ACC112 (cell line): Measurements from ENCODE around the gene ROR2.
A peak's percentile ranks its signal among the peaks of the same experiment; 100 is the strongest.

Experiments
- H2AFZ ChIP-seq: fragments of 200-600 bp; sonication (generic); one replicate; pipeline ENCODE4 v1.6.0; 2017; ENCODE audit warnings: antibody characterized with exemption, low read length; ENCODE audit not compliant: unreplicated experiment
- H3K27ac ChIP-seq: fragments of 200-600 bp; sonication (generic); 2 replicates; pipeline ENCODE4 v1.5.1; 2014; ENCODE audit warnings: low read depth, mild to moderate bottlenecking, antibody characterized with exemption, low read length, moderate library complexity
- H3K27me3 ChIP-seq: fragments of 200-600 bp; sonication (generic); 2 replicates; pipeline ENCODE4 v1.6.1; 2014; ENCODE audit warnings: mild to moderate bottlenecking, antibody characterized with exemption, low read length, moderate library complexity, mixed read lengths; ENCODE audit not compliant: insufficient read depth
- H3K36me3 ChIP-seq: fragments of 200-600 bp; sonication (generic); 2 replicates; pipeline ENCODE4 v1.6.1; 2016; ENCODE audit warnings: mild to moderate bottlenecking, antibody characterized with exemption, low read length, moderate library complexity, mixed read lengths; ENCODE audit not compliant: insufficient read depth
- H3K4me1 ChIP-seq: fragments of 200-600 bp; sonication (generic); one replicate; pipeline ENCODE4 v1.6.1; 2016; ENCODE audit warnings: low read length, mixed read lengths; ENCODE audit not compliant: insufficient read depth, unreplicated experiment, control insufficient read depth
- H3K4me3 ChIP-seq: fragments of 200-600 bp; sonication (generic); 2 replicates; pipeline ENCODE4 v1.5.1; 2014; ENCODE audit warnings: mild to moderate bottlenecking, low read depth, low read length
- H3K79me2 ChIP-seq: fragments of 200-600 bp; sonication (generic); one replicate; pipeline ENCODE4 v1.6.0; 2016; ENCODE audit warnings: low read length; ENCODE audit not compliant: control insufficient read depth, unreplicated experiment, insufficient read depth

Gene ROR2

DNA sequence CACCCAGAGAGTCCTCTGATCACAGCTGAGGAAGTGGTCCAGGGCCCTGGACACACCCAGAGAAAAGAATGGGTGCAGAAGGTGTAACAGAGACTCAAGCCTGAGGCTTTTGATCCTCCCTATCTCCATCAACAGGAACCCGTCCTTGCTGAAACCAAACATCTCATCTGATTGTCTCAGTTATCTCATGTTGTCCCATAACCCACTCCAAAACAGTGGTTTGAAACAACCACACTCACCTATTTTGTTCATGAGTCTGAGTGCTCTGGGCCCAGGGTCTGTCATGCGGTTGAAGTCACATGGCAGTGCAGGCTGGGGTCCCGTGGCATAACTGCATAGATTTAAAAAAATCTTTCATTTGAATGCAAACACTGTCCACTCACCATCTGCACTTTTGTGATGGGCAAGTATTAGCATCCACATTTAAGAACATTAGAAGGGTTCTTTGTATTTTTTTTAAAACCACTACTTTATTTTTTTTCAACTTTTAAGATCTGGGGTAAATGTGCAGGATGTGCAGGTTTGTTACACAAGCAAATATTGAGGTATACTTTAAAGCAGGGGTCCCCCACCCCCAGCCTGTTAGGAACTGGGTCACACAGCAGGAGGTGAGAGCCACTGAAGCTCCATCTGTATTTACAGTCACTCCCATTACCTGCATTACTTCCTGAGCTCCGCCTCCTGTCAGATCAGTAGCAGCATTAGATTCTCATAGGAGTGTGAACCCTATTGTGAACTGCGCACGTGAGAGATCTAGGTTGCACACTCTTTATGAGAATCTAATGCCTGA is 255.8 kb downstream of the ROR2 start:
- no peaks in the 10 kb centered on the region for H3K79me2 ChIP-seq
- no peak overlapping the region for H2AFZ ChIP-seq
- no peaks in the 10 kb centered on the region for H3K36me3 ChIP-seq
- H3K27me3 ChIP-seq, result no peaks in the 10 kb centered on the region
- no peak overlapping the region for H3K4me3 ChIP-seq
- H3K27ac ChIP-seq, result no peak overlapping the region
- peaks cover 5% of the 10 kb centered on the region for H3K4me1 ChIP-seq

DNA sequence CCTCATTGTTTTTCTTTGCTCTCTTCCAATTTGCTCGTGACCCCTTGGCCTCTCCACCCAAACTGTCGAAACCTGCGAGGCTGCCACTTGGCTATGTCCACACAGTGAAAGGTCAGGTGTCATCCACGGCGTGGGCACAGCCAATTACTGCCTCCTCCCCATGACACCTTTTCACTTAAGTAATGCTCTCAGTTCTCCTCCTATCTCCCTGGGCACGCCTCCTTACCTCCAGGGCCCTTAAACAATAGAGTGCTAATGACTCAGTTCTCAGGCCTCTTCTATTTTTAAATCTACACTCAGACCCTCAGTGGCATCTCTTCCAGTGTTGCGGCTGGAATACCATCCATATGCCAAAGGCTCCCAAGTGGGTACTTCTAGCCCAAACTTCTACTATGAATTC is 256.8 kb downstream of the ROR2 start:
- Histone ChIP-seq H3K36me3 (no peaks in the 10 kb centered on the region), H3K27ac (no peak overlapping the region), H3K79me2 (no peaks in the 10 kb centered on the region), H3K27me3 (no peaks in the 10 kb centered on the region), H3K4me1 (peaks cover 5% of the 10 kb centered on the region), H2AFZ (no peak overlapping the region), H3K4me3 (no peak overlapping the region)

DNA sequence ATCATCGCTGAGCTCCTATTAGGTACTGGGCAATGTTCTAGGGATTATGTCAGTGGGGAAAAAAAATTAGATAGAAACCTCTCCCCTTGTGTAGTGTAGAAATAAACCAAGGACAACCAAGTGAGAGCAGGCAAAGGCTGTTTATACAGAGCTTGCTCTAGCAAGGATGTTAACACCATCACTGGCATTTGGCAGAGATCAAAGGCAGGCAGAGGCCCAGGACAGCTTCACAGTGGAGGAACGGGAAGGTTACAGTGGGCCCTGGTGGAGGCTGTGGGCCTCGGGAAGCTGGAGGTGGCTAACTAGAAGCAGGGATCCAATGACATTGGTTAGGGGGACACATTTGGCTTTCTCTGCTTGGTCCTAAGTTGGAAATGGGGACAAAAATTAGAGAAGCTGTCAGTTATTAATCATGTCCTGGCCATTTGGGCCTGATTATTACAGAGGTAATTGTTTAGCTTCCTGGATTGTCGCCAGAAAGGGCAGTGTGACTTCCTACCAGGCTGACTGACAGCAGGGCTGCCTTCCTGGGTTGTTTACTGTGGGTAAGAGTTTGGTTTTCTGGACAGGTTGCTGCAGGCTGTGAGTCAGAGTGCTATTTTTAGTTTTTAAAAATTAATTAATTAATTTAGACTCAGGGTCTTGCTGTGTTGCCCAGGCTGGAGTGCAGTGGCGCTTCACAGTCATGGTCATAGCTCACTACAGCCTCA is 259.3 kb downstream of the ROR2 start:
- Histone ChIP-seq H3K27ac (no peak overlapping the region), H3K36me3 (no peaks in the 10 kb centered on the region), H3K4me3 (no peak overlapping the region), H3K4me1 (peaks cover 5% of the 10 kb centered on the region), H2AFZ (no peak overlapping the region), H3K27me3 (no peaks in the 10 kb centered on the region), H3K79me2 (no peaks in the 10 kb centered on the region)

GRCh38 chr9:91689006-91689405 is 261.0 kb downstream of the ROR2 start:
- Histone ChIP-seq H2AFZ (no peak overlapping the region), H3K4me3 (no peak overlapping the region), H3K27me3 (no peaks in the 10 kb centered on the region), H3K79me2 (no peaks in the 10 kb centered on the region), H3K36me3 (no peaks in the 10 kb centered on the region), H3K4me1 (peaks cover 5% of the 10 kb centered on the region), H3K27ac (no peak overlapping the region)

GRCh38 chr9:91683269-91683668 is 266.8 kb downstream of the ROR2 start:
- Histone ChIP-seq H3K4me1 (peaks cover 27% of the 10 kb centered on the region), H3K27me3 (no peaks in the 10 kb centered on the region), H3K27ac (peak overlapping the region; percentile 82), H3K36me3 (no peaks in the 10 kb centered on the region), H3K4me3 (no peak overlapping the region), H3K79me2 (no peaks in the 10 kb centered on the region), H2AFZ (no peak overlapping the region)

DNA sequence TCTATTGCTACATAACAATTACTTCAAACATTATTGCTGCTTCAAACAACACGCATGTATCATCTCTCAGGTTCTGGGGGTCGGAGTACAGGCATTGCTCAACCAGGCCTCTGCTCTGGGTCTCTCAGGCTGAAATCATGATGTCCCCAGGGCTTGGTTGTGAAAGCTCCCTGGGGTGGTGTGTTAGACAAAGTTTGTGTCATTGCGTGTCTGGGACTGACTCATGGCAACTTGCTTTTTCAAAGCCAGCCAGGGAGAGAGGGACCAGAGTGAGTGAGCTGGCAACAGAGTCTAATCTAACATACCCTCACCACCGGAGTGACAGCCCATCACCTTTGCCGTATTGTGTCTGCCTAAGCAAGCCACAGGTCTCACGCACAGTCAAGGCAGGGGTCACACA is 267.2 kb downstream of the ROR2 start:
- H3K79me2 ChIP-seq, result no peaks in the 10 kb centered on the region
- peaks cover 27% of the 10 kb centered on the region for H3K4me1 ChIP-seq
- H3K27me3 ChIP-seq, result no peaks in the 10 kb centered on the region
- H3K4me3 ChIP-seq, result no peak overlapping the region
- no peak overlapping the region for H2AFZ ChIP-seq
- no peaks in the 10 kb centered on the region for H3K36me3 ChIP-seq
- peak overlapping the region; percentile 82 for H3K27ac ChIP-seq

- 0 out of 2 replicates have a peak overlapping the region, but pooled peaks have one; percentile 3 for H3K4me3 ChIP-seq
- peak overlapping the region; percentile 82 for H3K27ac ChIP-seq
These were observed 268.3 kb downstream of the ROR2 start for GRCh38 chr9:91681461-91682305.

DNA sequence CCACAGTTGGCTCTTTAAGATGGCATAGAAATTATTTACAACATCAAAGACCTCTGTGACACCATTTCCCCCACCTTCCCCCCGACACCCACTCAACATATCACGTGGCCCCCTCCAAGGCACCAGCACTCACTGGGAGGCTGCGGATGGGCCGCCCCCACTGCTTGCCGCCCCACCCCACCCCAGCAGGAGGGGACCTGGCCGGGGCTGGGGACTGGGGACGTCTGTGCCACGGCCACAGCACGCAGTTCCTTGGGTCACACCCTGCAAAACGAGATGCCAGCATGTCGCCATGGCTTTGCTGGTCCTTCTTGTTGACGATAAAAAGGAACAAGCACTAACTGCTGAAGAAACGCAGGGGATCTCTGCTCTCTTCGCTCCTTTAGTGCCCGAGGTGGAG is 269.0 kb downstream of the ROR2 start:
- no peaks in the 10 kb centered on the region for H3K36me3 ChIP-seq
- no peak overlapping the region for H3K4me3 ChIP-seq
- peak overlapping the region; percentile 15 for H2AFZ ChIP-seq
- no peaks in the 10 kb centered on the region for H3K79me2 ChIP-seq
- peaks cover 27% of the 10 kb centered on the region for H3K4me1 ChIP-seq
- no peak overlapping the region for H3K27ac ChIP-seq
- no peaks in the 10 kb centered on the region for H3K27me3 ChIP-seq

More at GRCh38 chr9:91681461-91682305, 268.3 kb downstream of the ROR2 start:
- Histone ChIP-seq H3K36me3 (no peaks in the 10 kb centered on the region), H3K4me1 (peaks cover 27% of the 10 kb centered on the region), H2AFZ (peak overlapping the region; percentile 15), H3K27me3 (no peaks in the 10 kb centered on the region), H3K79me2 (no peaks in the 10 kb centered on the region)

GRCh38 chr9:91680106-91680505 is 269.9 kb downstream of the ROR2 start:
- Histone ChIP-seq H3K4me3 (no peak overlapping the region), H3K36me3 (no peaks in the 10 kb centered on the region), H3K79me2 (no peaks in the 10 kb centered on the region), H3K4me1 (peaks cover 27% of the 10 kb centered on the region), H3K27me3 (no peaks in the 10 kb centered on the region), H2AFZ (no peak overlapping the region), H3K27ac (no peak overlapping the region)

- H3K79me2 ChIP-seq, result no peaks in the 10 kb centered on the region
- H3K36me3 ChIP-seq, result no peaks in the 10 kb centered on the region
- H2AFZ ChIP-seq, result no peak overlapping the region
- no peaks in the 10 kb centered on the region for H3K27me3 ChIP-seq
- H3K27ac ChIP-seq, result no peak overlapping the region
- H3K4me3 ChIP-seq, result no peak overlapping the region
- peaks cover 27% of the 10 kb centered on the region for H3K4me1 ChIP-seq
These were observed 271.0 kb downstream of the ROR2 start for GRCh38 chr9:91678807-91679580.
